DMS53 (cell line): Measurements from ENCODE around the gene UBAP1.
A peak's percentile ranks its signal among the peaks of the same experiment; 100 is the strongest.
"Not testable (repeated sequence)": the region's sequence is repeated elsewhere in the genome, so short reads cannot be mapped to it uniquely, and the experiment has no call there.

Source experiments
- DNase-seq: peaks from one replicate; lab custom pipeline; 2025; lab: John Stamatoyannopoulos, UW

Gene UBAP1

DNA sequence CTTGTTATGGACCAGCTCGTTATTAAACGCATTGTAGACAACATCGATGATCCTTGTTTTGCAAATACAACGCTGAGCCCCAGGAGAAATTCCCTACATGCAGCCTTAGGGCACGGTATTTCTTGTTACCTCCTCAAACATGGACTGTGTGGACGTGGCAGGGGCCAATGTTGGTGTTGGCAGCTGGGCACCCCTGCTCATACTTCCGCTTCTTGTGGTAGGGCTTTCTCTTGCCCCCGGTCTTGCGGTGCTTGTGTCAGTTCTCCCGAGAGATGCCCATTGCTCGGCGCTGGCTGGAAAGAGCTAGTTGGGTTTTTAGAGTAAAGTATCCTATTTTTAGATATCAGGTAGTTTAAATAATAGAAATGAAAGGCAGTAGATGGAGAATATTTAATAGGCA lies 45.5 kb downstream of the UBAP1 start:
- no peak for DNase-seq

- DNase-seq: not testable (repeated sequence)
These were observed 47.4 kb downstream of the UBAP1 start for GRCh38 chr9:34226144-34226760.

DNA sequence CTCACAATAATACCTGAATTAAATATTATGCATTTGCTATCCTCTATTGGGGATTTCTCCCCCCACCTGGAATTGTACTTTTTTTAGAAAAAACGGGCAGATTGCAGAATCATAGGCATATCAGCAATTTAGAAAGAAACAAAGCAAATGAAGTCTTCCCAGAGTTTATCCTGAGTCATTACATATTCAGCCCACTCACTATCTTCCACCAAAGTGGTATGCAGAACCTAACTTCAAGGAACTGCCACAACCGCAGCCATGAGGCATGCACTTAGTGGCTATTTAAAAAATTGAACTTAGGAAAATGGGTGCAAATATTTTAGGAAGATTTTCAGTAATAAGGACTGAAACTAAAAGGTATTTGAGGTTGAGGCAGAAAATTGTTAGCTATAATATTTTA lies 48.6 kb downstream of the UBAP1 start:
- no peak for DNase-seq

DNA sequence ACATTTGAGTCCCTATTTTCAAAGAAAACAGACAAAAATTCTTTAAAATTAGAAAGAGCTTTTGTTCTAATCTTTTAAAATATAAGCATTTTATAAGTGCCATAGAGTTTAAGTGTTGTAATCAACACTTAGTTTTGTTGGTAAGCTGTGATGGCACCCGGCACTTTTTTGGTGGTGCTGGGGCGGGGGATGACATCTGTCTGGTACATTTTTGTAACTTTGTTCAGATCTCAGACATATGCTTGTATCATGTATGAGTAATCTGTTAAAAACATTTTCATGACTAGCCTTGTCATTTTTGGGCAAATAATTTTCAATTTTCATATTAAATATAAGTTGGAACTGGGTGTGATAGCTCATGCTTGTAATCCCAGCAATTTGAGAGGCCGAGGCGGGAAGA lies 51.7 kb downstream of the UBAP1 start:
- DNase-seq: no peak

- DNase-seq: no peak
These were observed 53.4 kb downstream of the UBAP1 start for GRCh38 chr9:34232201-34232600.

DNA sequence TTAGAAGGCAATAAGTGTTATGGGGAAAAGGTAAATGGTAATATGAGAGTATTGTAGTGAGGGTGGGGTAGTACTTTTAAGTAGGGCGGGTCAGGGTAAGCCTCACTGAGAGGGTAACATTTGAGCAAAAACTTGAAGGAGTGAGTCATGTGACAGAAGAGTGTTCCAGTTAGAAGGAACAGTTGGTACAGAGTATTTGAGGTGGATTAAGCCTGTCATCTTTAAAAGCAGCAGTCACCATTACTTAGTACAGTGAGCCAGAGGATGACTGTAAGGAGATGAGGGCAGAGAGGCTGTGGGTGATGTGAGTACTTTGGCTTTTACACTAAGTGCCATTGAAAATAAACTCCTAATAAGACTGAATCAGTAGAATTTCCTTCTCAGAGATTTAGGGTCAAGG lies 54.8 kb downstream of the UBAP1 start:
- no peak for DNase-seq

DNA sequence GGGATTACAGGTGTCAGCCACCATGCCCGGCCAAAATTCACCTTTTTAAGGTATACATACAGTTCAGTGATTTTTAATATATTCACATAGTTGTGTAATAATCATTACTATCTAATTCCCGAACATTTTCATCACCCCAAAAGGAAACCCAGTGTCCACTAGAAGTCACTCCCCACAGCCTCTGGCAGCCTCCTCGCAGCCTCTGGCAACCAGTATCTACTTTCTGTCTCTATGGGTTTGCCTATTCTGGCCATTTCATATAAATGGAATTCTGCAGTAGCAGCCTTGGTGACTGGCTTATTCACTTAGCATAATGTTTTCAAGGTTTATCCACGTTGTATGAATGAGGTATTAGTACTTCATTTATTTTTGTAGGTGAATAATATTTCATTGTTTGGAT lies 59.0 kb downstream of the UBAP1 start:
- no peak for DNase-seq

- DNase-seq: no peak
These were observed 61.2 kb downstream of the UBAP1 start for GRCh38 chr9:34240006-34240405.

- no peak for DNase-seq
These were observed 64.0 kb downstream of the UBAP1 start for GRCh38 chr9:34242830-34243229.

GRCh38 chr9:34245212-34245611 lies 66.4 kb downstream of the UBAP1 start:
- DNase-seq: not testable (repeated sequence)

DNA sequence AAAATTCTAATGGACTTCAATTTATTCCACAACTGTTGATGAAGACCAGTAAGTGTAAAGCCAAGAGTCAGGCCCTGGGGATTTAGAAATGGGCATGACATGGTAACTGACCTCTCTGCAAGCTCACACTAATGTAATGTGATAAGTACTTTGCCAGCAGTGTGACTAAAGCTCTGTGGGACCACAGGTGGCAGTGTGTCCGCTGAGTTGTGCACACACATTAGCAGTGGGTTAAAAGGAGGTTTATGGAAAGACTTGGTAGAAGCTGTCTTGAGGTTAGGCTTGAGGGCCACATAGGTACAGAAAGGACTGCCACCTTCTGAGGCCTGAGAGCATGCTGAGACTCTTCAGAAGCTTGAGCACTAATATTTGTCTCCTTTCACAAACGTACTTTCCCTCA lies 67.6 kb downstream of the UBAP1 start:
- no peak for DNase-seq

DNA sequence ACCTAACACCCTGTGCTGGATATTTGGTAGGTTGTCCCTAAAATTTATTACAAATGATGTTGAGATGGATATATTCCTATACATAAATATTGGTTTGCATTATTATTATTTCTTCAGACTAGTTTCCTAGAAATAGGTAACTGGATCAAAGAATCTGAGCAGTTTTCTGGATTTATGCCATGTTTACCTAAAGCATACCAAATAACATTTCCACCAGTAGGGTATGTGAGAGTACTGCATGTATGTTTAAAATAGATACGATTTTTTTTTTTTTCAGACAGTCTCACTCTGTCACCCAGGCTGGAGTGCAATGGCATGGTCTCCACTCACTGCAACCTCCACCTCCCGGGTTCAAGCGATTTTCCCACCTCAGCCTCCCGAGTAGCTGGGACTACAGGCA lies 68.9 kb downstream of the UBAP1 start:
- not testable (repeated sequence) for DNase-seq

DNA sequence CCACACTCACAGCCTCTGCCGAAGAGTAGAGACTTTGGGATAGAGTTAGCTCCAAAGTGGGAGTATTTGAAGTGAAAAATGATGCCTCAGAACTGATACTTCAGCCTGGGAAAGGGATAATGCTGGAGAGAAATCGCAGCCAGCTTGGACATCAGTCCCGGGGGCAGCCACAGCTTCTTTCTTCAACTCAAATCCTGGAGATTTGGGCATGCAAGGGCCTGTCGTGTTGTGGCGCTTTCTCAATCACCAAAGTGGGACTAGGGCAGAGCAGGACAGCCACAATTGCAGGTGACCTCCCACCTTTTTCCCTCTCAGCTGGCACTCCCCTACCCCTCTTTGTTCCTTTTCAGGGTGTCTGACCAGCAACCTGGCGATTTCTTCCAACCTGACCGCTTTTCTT lies 70.4 kb downstream of the UBAP1 start:
- DNase-seq: no peak

GRCh38 chr9:34250721-34251120 lies 71.9 kb downstream of the UBAP1 start:
- DNase-seq: no peak

DNA sequence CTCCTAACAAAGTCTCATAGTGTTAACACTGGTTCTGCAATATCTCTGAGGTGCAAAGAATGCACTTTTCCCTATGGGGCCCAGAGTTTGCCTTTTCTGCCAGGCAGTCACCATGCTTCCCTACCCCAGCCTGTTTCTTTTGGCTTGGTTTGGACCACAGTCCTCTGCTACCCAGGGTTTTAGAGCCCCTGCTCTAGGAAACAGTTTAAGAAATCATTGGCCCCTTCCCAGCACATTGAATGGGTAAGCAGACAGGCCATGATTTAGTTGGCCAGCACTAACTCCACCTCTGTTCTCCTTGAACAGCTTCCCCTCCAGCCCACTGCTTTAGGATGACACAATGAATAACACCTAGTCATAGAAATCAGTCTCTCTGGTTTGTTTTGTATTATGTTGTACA lies 73.2 kb downstream of the UBAP1 start:
- DNase-seq: no peak

DNA sequence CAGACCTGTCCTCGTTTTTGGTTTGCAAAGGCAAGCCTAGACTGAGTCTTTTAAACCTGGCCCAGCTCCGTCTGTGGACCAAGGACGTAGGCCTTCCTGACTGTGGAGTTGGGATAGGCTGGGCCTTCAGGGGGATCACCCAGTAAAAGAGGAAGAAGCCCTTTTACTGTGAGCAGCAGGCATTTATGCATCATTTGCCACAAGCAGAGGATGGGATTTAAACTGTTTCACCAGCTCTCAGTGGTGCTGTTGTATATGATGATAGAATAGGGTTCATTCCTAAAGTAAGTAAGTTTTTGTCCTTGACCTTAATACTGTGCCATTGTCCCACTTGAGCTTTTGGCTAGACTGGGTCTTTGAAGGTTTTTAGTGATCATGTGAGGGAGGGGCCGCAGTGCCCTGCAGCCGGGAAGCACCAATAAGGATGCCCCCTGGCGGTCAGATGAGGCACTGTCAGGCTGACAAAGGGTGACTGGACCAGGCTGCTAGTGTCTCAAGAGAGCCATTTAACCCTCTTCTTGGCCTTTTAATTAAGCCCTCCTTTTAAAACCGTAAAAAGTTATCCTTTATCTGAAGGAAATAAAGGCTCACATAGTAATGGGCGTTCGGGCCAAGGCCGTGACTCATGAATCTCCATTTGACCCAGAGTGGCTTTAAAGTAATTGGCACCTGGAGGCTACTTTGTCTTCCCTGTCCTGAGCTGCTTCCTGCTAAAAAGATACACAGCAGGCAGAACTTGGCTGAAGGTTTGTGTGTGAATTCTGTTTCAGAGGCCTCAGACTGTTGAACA lies 74.0 kb downstream of the UBAP1 start:
- DNase-seq: peak; percentile 64

- no peak for DNase-seq
These were observed 74.6 kb downstream of the UBAP1 start for GRCh38 chr9:34253460-34253837.

DNA sequence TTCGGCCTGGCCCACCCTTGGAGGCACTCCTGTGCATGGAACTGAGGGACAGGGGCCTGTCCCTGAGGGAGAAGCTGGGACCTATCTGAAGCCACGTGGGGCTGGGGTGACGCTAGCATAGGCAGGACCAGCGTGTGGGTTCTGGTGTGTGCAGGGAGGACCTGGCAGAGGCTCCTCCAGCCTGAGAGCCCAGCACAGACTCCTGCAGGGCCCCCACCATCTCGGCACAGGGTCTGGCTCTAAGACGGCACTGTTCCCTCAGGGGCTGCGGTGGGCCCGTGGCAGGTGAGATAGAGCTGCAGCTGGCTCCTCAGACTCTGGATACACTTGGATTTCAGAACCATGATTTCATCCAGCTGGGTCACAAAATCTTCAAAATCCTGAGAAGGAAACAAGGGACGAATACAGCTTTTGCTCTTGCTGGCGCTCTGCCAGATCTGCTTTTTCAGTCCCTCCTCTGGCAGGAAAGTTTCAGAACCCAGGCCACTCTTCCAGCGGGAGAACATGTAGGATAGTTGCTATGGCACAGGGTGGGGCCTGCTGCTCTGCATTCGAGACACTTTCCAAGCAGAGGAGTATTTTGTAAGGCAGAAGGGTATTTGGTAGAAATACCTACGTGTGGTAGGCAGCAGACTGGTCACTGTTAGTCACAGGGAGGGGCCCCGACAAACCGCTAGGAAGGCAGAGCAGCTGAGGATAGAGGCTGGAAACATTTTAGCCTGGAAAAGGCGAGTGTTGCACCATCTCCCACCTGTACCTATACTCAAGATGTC lies 75.5 kb downstream of the UBAP1 start:
- no peak for DNase-seq

DNA sequence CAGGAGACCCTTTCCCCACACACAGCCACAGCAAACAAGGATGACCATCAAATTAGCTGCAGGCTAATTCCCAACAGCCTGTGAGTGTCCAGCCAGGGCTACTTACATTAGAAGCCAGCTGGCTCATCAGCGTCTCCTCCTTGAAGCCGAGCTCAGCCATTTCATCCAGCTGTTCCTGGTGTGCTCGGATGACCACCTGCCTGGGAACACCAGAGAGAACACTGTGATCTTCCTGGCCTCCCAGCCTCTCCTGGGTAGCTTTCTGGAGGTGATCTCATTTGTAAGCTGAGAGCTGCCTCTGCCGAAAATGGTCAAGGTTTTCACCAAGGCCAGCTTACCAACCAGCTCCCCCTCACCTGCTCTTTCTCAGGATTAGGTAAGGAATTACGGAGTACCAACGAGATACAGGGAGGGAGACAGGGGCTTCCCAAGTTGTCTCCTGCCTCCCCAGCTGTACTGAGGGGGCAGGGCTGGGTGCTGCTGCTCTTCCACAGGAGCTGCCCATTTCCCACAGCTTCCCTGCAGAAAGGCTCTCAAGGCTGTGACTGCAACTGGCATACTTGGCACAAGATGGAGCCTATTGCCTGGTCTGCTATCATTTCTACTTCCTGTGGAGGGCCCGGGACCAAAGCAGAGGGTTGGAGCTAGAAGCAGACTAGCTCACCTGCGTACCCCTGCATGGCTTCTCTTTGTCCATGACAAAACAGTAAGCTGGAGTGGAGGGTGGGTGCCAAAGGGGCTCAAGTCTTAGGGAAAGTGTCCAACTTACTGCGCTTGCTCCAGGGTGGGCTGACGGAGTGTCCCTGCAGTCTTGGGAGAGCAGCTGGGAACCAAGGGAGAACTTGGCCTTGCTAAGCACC lies 76.4 kb downstream of the UBAP1 start:
- peak; percentile 11 for DNase-seq

GRCh38 chr9:34256104-34256503 lies 77.3 kb downstream of the UBAP1 start:
- peak; percentile 36 for DNase-seq

GRCh38 chr9:34256987-34257585 lies 78.2 kb downstream of the UBAP1 start:
- no peak for DNase-seq

GRCh38 chr9:34259315-34259714 lies 80.5 kb downstream of the UBAP1 start:
- DNase-seq: no peak
